Liver (tissue), 9 donors: Measurements from ENCODE around the gene EMD. TPM values are rescaled to one million over a fixed set of nuclear protein-coding genes. Genes with fewer than 3 reads are reported as not detected.

Experiments
- DNase-seq: peaks from one replicate; pipeline ENCODE4 v3.0.0-alpha.2; 2017; ENCODE audit warnings: low spot score
- H3K27ac ChIP-seq, 2 donors: one replicate each; pipeline ENCODE4 v1.7.0; 2013; ENCODE audit warnings: inconsistent platforms in 2 of 2, low read length in 2 of 2, control low read depth in 1 of 2, low read depth in 1 of 2, mild to moderate bottlenecking in 1 of 2
- H3K27me3 ChIP-seq, 4 donors: one replicate each; pipeline versions ENCODE4 v1.6.1 to v1.7.0; 2013; ENCODE audit warnings: low read length in 3 of 4, inconsistent platforms in 1 of 4, mild to moderate bottlenecking in 1 of 4, moderate library complexity in 1 of 4; ENCODE audit not compliant: control insufficient read depth in 4 of 4, insufficient read depth in 4 of 4
- H3K36me3 ChIP-seq, 4 donors: one replicate each; pipeline versions ENCODE4 v1.6.1 to v1.7.0; 2013; ENCODE audit warnings: low read length in 3 of 4, mild to moderate bottlenecking in 3 of 4, low read depth in 1 of 4, moderate library complexity in 1 of 4; ENCODE audit not compliant: control insufficient read depth in 4 of 4, insufficient read depth in 3 of 4
- H3K4me1 ChIP-seq, 4 donors: one replicate each; pipeline versions ENCODE4 v1.6.1 to v1.7.0; 2013; ENCODE audit warnings: low read length in 3 of 4, mild to moderate bottlenecking in 3 of 4, moderate library complexity in 1 of 4; ENCODE audit not compliant: control insufficient read depth in 4 of 4, insufficient read depth in 4 of 4
- H3K4me3 ChIP-seq, 3 donors: one replicate each; pipeline versions ENCODE4 v1.6.1 to v1.7.0; 2013; ENCODE audit warnings: low read length in 3 of 3, control low read depth in 1 of 3, low read depth in 1 of 3, mild to moderate bottlenecking in 1 of 3
- H3K9ac ChIP-seq, 2 donors: one replicate each; pipeline ENCODE4 v1.7.0; 2013; ENCODE audit warnings: low read length in 2 of 2, mild to moderate bottlenecking in 2 of 2, moderate library complexity in 2 of 2, control low read depth in 1 of 2, low read depth in 1 of 2
- H3K9me3 ChIP-seq, 4 donors: one replicate each; pipeline versions ENCODE4 v1.6.1 to v1.7.0; 2013; ENCODE audit warnings: low read length in 3 of 4; ENCODE audit not compliant: control insufficient read depth in 4 of 4
- CTCF ChIP-seq: fragments of 150-350 bp; IDR thresholded peaks from 2 replicates; pipeline ENCODE4 v1.5.1; 2017; ENCODE audit warnings: improper control_type of control experiment, low read depth, low read length; ENCODE audit not compliant: missing input control
- EGR1 ChIP-seq, 2 donors: IDR thresholded peaks; 2 replicates each; pipeline ENCODE4 v1.6.1; 2016 to 2018; ENCODE audit warnings: antibody characterized with exemption in 2 of 2, low read depth in 2 of 2
- FOXA1 ChIP-seq: IDR thresholded peaks from 2 replicates; pipeline ENCODE4 v1.6.1; 2016; ENCODE audit warnings: antibody characterized with exemption
- FOXA2 ChIP-seq: IDR thresholded peaks from 2 replicates; pipeline ENCODE4 v1.6.1; 2016; ENCODE audit warnings: antibody characterized with exemption
- GABPA ChIP-seq, 2 donors: IDR thresholded peaks in 1 of 2; conservative IDR thresholded peaks in 1 of 2; 2 replicates each; pipeline ENCODE4 v1.6.1; 2016; ENCODE audit warnings: antibody characterized with exemption in 2 of 2, mild to moderate bottlenecking in 1 of 2, moderate library complexity in 1 of 2
- HNF4A ChIP-seq, 2 donors: conservative IDR thresholded peaks; 2 replicates each; pipeline ENCODE4 v1.6.1; 2016; ENCODE audit warnings: antibody characterized with exemption in 2 of 2, mild to moderate bottlenecking in 2 of 2
- HNF4G ChIP-seq: IDR thresholded peaks from 2 replicates; pipeline ENCODE4 v1.6.1; 2016; ENCODE audit warnings: antibody characterized with exemption
- JUND ChIP-seq, 2 donors: IDR thresholded peaks; 2 replicates each; pipeline ENCODE4 v1.6.1; 2016; ENCODE audit warnings: antibody characterized with exemption in 2 of 2
- NR2F2 ChIP-seq: IDR thresholded peaks from 2 replicates; pipeline ENCODE4 v1.6.1; 2016; ENCODE audit warnings: antibody characterized with exemption
- RAD21 ChIP-seq, 2 donors: IDR thresholded peaks; 2 replicates each; pipeline ENCODE4 v1.6.1; 2016; ENCODE audit warnings: antibody characterized with exemption in 2 of 2, mild to moderate bottlenecking in 2 of 2
- RXRA ChIP-seq, 2 donors: IDR thresholded peaks; 2 replicates each; pipeline ENCODE4 v1.6.1; 2017 to 2018; ENCODE audit warnings: antibody characterized with exemption in 2 of 2, mild to moderate bottlenecking in 1 of 2
- SP1 ChIP-seq: IDR thresholded peaks from 2 replicates; pipeline ENCODE4 v1.6.1; 2018; ENCODE audit warnings: antibody characterized with exemption, mild to moderate bottlenecking
- TAF1 ChIP-seq: conservative IDR thresholded peaks from 2 replicates; pipeline ENCODE4 v1.6.1; 2016; ENCODE audit warnings: antibody characterized with exemption, mild to moderate bottlenecking
- YY1 ChIP-seq: IDR thresholded peaks from 2 replicates; pipeline ENCODE4 v1.6.1; 2016; ENCODE audit warnings: antibody characterized with exemption, mild to moderate bottlenecking
- WGBS: extraction: QIAGEN DNeasy Blood & Tissue Kit; methylation state at CpG from one replicate; pipeline ENCODE4 v1.1.7; 2013; 5-methylcytosine and 5-hydroxymethylcytosine counted together
- polyA plus RNA-seq, 2 donors: library from polyadenylated mRNA; stranded (reverse) in 1 of 2; unstranded in 1 of 2; fragments of 200-250 nt in 1 of 2; fragments of >200 nt in 1 of 2; fragmentation: Nextera tagmentation in 1 of 2; extraction: Ambion mirVana in 1 of 2; gene quantifications; one replicate each; pipeline versions ENCODE4 v1.2.1 to v1.2.3, GENCODE V29; 2013 to 2015
- total RNA-seq, 2 donors: library from RNA; depleted of rRNA; stranded (reverse); fragments of >200 nt; gene quantifications; one replicate each; pipeline ENCODE4 v1.2.3, GENCODE V29; 2014
- TF ChIP-seq, protein P1 (sequence below): IDR thresholded peaks from 2 replicates; pipeline ENCODE4 v1.6.1; 2016; ENCODE audit warnings: antibody characterized with exemption
- TF ChIP-seq, protein P2 (sequence below): IDR thresholded peaks from 2 replicates; pipeline ENCODE4 v1.6.1; 2016; ENCODE audit warnings: antibody characterized with exemption
- TF ChIP-seq, protein P3 (sequence below): IDR thresholded peaks from 2 replicates; pipeline ENCODE4 v1.6.1; 2016; ENCODE audit warnings: antibody characterized with exemption, mild to moderate bottlenecking
- TF ChIP-seq, protein P4 (sequence below): IDR thresholded peaks from 2 replicates; pipeline ENCODE4 v1.6.1; 2016; ENCODE audit warnings: antibody characterized with exemption
- donor health status: healthy.
- donor health status: healthy.
- donor health status: healthy.
- donor health status: healthy.
- donor health status: healthy.

The EMD gene
- total and polyA plus RNA-seq, 4 donors: 11.6 to 38.0 (median 17.0) TPM

GRCh38 chrX:154349359-154349935 is 29.6 kb upstream of the EMD start:
- 88% methylated on average over 19 of the region's 19 CpGs for WGBS
- Histone ChIP-seq H3K27ac (no peak overlapping the region), H3K9ac (no peak overlapping the region), H3K36me3 (peaks cover 0 to 6% (median 5%) of the 10 kb centered on the region in 4 donors), H3K27me3 (no peaks in the 10 kb centered on the region), H3K4me1 (peaks cover 0 to 14% (median 4%) of the 10 kb centered on the region in 4 donors), H3K9me3 (no peaks in the 10 kb centered on the region), H3K4me3 (no peak overlapping the region)
- no peak for DNase-seq
- TF ChIP-seq, protein P1, sequence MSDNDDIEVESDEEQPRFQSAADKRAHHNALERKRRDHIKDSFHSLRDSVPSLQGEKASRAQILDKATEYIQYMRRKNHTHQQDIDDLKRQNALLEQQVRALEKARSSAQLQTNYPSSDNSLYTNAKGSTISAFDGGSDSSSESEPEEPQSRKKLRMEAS: no peak
- TF ChIP-seq, protein P2, sequence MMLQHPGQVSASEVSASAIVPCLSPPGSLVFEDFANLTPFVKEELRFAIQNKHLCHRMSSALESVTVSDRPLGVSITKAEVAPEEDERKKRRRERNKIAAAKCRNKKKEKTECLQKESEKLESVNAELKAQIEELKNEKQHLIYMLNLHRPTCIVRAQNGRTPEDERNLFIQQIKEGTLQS: no peak
- TF ChIP-seq EGR1 (IDR thresholded peaks at IDR 0.05; ENCODE audit: low read depth in 2 of 2): no peak
- TF ChIP-seq, protein P3, sequence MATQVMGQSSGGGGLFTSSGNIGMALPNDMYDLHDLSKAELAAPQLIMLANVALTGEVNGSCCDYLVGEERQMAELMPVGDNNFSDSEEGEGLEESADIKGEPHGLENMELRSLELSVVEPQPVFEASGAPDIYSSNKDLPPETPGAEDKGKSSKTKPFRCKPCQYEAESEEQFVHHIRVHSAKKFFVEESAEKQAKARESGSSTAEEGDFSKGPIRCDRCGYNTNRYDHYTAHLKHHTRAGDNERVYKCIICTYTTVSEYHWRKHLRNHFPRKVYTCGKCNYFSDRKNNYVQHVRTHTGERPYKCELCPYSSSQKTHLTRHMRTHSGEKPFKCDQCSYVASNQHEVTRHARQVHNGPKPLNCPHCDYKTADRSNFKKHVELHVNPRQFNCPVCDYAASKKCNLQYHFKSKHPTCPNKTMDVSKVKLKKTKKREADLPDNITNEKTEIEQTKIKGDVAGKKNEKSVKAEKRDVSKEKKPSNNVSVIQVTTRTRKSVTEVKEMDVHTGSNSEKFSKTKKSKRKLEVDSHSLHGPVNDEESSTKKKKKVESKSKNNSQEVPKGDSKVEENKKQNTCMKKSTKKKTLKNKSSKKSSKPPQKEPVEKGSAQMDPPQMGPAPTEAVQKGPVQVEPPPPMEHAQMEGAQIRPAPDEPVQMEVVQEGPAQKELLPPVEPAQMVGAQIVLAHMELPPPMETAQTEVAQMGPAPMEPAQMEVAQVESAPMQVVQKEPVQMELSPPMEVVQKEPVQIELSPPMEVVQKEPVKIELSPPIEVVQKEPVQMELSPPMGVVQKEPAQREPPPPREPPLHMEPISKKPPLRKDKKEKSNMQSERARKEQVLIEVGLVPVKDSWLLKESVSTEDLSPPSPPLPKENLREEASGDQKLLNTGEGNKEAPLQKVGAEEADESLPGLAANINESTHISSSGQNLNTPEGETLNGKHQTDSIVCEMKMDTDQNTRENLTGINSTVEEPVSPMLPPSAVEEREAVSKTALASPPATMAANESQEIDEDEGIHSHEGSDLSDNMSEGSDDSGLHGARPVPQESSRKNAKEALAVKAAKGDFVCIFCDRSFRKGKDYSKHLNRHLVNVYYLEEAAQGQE: no peak

- Histone ChIP-seq H3K9ac (no peak overlapping the region), H3K27me3 (no peaks in the 10 kb centered on the region), H3K4me3 (no peak overlapping the region), H3K27ac (no peak overlapping the region), H3K9me3 (no peaks in the 10 kb centered on the region), H3K4me1 (peaks cover 0 to 14% (median 4%) of the 10 kb centered on the region in 4 donors), H3K36me3 (peaks cover 0 to 6% (median 5%) of the 10 kb centered on the region in 4 donors)
- TF ChIP-seq HNF4A (conservative IDR thresholded peaks at IDR 0.05): no peak
- TF ChIP-seq, protein P3: no peak
- no peak for TF ChIP-seq FOXA1
- TF ChIP-seq, protein P1: no peak
- no peak for TF ChIP-seq GABPA (IDR thresholded peaks at IDR 0.05 in 1 of 2, conservative IDR thresholded peaks at IDR 0.05 in 1 of 2)
- no peak for TF ChIP-seq SP1
- TF ChIP-seq RXRA (IDR thresholded peaks at IDR 0.05): no peak
- no peak for TF ChIP-seq JUND (IDR thresholded peaks at IDR 0.05)
- TF ChIP-seq FOXA2: no peak
- no peak for TF ChIP-seq RAD21 (IDR thresholded peaks at IDR 0.05)
- TF ChIP-seq NR2F2: no peak
- TF ChIP-seq YY1: no peak
- TF ChIP-seq TAF1: no peak
- no peak for TF ChIP-seq HNF4G
- TF ChIP-seq, protein P4, sequence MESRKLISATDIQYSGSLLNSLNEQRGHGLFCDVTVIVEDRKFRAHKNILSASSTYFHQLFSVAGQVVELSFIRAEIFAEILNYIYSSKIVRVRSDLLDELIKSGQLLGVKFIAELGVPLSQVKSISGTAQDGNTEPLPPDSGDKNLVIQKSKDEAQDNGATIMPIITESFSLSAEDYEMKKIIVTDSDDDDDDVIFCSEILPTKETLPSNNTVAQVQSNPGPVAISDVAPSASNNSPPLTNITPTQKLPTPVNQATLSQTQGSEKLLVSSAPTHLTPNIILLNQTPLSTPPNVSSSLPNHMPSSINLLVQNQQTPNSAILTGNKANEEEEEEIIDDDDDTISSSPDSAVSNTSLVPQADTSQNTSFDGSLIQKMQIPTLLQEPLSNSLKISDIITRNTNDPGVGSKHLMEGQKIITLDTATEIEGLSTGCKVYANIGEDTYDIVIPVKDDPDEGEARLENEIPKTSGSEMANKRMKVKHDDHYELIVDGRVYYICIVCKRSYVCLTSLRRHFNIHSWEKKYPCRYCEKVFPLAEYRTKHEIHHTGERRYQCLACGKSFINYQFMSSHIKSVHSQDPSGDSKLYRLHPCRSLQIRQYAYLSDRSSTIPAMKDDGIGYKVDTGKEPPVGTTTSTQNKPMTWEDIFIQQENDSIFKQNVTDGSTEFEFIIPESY: no peak
- no peak for TF ChIP-seq CTCF
- TF ChIP-seq, protein P2: no peak
- DNase-seq: no peak
- WGBS: 94% methylated on average over 15 of the region's 15 CpGs
Observed at GRCh38 chrX:154349979-154350378, 29.1 kb upstream of the EMD start.
